CD4-positive, alpha-beta T cell treated with Interleukin-10 for 1 hour (primary cell): ENCODE measurements around the gene SF3A1.
"Not testable (repeated sequence)": the region's sequence is repeated elsewhere in the genome, so short reads cannot be mapped to it uniquely, and the experiment has no call there.

Experiments used
- DNase-seq: peaks from one replicate; pipeline ENCODE4 v3.0.0-alpha.2; 2020

The SF3A1 gene

GRCh38 chr22:30356449-30357235 lies at the start of gene SF3A1, which contains the start of gene CCDC157:
TSS of gene SF3A1 (minus strand) at chr22:30356894. CDS start at chr22:30356792, 102 bp downstream.
TSS of gene CCDC157 (plus strand) at chr22:30357007. CDS start at chr22:30366001, 8,994 bp downstream.
- DNase-seq: peak; percentile 86

DNA sequence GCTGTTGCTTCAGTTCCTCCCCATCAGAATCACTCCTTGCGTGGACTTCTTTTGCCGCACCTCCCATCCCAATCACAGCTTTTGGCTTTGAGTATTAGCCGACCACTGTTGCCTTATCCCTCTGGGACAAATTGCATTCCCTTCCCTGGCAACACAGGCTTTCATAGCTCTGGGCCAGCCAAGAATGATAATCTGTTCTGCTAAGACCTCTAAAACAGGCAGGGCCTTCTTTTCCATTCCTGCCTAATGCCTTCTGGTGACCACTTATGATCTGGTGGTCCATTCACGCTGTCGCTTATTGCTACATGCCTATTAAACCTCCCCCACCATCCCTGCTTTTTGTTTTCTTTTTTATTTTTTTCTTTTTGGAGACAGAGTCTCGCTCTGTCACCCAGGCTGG lies 49.7 kb upstream of the SF3A1 start:
- DNase-seq: no peak

DNA sequence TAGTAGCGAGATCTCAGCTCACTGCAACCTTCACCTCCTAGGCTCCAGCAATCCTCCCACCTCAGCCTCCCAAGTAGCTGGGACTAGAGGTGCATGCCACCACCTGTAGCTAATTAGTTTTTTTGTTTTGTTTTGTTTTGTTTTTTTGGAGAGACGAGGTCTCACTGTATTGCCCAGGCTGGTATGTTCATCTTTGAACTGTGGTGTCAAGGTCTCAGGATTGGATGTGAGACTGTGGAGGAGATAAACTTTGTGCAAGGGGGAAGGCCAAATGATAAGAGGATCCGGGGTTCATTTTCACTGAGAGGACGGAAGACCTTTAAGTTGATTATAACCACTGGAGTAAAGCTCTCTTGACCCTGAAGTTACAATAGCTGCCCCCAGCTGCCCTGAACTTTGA lies 49.0 kb upstream of the SF3A1 start:
- no peak for DNase-seq

DNA sequence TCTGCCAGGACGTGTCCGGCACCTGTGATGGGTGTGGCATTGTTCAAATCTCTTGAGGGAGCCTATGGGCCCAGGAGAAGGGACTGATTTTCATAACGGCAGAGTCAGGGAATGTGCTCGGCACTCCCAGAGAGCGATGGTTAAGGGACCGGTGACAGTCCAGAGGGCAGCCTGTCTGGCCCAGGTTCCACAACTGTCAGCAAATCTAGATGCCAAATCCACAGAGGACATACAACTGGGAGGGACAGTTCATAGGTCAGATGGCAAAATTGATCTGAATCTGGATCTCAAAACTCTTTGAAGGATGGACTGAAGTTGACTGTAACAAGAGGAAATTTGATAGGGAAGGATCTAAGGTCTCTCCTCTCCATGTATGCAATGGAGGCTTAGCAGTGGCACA lies 47.6 kb upstream of the SF3A1 start:
- no peak for DNase-seq

- DNase-seq: not testable (repeated sequence)
Observed at GRCh38 chr22:30402766-30403104, 46.0 kb upstream of the SF3A1 start.

GRCh38 chr22:30402028-30402765 lies 45.5 kb upstream of the SF3A1 start:
- no peak for DNase-seq

DNA sequence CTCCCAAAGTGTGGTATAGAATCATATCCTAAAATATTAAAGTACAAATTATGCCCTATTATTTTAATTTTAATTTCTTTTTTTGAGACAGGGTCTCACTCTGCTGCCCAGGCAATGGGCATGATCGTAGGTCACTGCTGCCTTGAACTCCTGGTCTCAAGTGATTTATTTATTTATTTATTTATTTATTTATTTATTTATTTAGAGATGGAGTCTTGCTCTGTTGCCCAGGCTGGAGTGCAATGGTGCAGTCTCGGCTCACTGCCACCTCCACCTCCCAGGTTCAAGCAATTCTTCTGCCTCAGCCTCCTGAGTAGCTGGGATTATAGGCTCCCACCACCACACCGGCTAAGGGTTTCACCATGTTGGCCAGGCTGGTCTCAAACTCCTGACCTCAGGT lies 44.3 kb upstream of the SF3A1 start:
- DNase-seq: not testable (repeated sequence)

GRCh38 chr22:30400159-30400558 lies 43.5 kb upstream of the SF3A1 start:
- no peak for DNase-seq

DNA sequence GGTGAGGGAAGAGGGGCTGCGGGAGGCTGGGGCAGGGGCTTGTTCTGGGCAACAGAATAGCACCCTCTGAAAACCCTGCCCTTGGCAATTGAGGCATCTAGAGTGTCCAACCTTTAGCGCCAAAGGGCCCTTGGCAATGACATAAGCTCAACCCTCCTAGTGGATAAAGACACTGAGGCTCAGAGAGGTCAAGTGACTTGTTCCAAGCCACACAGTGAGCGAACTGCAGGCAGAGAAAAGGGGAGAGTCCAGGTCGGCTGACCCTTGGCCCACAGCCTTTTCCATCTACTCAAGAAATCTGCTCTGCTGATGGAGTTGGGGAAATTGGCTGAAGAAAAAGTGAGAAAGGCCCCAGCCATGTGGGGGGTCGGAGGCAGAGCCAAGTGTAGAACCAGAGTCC lies 43.0 kb upstream of the SF3A1 start:
- no peak for DNase-seq

DNA sequence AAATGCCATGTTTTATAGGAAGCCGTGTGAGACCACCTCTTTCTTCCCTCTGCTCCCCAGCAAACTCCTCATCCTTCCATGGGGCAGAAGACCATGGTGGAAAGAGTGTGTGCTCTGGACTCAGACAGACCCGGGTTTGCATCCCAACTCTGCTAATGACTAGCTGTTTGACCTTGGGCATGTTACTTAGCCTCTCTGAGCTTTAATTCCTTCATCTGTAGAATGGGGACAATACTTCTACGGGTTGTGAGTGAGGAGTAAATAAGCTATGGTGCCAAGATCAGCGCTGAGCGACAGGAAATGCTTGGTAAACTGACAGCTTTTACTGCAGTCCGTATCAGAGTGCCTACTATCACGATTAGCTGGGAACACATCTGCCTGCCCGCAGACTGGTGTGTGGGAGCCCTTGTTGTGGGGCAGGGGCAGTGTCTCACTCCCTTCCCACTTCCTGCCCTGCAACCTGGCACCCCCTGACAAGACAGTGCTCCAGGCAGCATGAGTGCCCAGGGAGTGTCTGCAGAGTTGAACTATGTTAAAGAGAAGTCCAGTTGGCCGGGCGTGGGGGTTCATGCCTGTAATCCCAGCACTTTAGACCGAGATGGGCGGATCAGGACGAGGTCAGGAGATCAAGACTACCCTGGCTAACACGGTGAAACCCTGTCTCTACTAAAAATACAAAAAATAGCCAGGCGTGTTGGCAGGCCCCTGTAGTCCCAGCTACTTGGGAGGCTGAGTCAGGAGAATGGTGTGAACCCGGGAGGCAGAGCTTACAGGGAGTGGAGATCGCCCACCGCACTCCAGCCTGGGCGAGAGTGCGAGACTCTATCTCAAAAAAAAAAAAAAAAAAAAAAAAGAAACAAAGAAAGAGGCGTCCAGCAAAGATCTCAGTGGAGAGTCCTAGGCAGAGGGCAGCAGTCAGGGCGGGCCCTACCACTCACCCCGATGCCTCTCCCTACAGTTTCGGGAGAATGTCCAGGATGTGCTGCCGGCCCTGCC lies 42.3 kb upstream of the SF3A1 start:
- peak; percentile 8 for DNase-seq

DNA sequence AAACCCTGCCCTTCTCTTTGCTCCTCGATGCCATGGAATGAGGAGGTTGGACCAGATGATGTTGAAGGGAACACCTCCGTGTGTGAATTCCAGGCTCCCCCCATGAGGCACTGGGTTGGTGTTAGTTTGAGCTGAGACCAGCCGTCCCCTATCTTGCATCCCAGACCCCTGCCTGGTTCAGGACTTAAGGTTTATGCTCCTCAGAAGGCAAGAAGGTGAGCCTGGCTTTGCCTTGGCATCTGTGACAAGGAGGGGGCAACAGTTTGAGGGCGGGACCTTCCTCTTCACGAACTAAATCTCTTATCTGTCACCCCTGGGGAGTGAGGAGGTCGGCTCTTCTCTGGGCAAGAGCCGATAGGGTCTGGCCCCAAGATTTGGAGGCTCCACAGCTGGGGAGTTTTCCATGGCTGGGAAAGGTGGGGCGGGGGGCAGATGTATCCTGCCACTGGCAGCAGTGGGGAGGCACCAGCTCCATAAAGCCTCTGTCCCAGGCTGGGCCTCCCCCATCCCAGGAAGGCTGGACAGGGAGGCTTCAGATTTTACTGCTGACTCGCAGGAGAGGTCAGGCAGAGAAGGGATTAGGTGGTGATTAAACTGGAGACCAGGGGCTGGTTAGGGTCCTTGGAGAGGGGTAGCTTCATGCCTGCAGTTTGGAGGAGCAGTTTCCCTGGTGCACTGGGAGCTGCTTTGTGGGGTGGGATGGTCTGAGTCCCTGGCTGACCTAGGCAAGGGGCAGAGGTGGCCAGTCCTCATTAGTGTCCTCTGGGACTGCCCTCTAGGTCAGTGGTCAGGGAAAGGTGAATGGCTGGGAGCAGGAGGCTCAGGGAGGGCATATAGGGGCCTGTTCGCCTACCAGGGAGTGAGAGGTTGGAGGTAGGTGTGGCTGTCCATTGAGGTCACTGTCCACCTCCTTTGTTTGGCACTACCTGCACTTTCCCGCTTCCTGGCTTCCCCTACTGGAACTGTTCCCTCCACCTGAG lies 41.3 kb upstream of the SF3A1 start:
- DNase-seq: no peak

- DNase-seq: peak; percentile 59
Observed at GRCh38 chr22:30396871-30397655, 40.4 kb upstream of the SF3A1 start, which contains the start of gene SEC14L2. TSS of gene SEC14L2 (plus strand) at chr22:30397018. CDS start at chr22:30397117, 99 bp downstream.

- DNase-seq: no peak
Observed at GRCh38 chr22:30393885-30394284, 37.2 kb upstream of the SF3A1 start.

- DNase-seq: no peak
Observed at GRCh38 chr22:30393322-30393680, 36.6 kb upstream of the SF3A1 start.

GRCh38 chr22:30392661-30393321 lies 36.1 kb upstream of the SF3A1 start:
- no peak for DNase-seq

- peak; percentile 84 for DNase-seq
Observed at GRCh38 chr22:30390974-30391691, 34.4 kb upstream of the SF3A1 start.

DNA sequence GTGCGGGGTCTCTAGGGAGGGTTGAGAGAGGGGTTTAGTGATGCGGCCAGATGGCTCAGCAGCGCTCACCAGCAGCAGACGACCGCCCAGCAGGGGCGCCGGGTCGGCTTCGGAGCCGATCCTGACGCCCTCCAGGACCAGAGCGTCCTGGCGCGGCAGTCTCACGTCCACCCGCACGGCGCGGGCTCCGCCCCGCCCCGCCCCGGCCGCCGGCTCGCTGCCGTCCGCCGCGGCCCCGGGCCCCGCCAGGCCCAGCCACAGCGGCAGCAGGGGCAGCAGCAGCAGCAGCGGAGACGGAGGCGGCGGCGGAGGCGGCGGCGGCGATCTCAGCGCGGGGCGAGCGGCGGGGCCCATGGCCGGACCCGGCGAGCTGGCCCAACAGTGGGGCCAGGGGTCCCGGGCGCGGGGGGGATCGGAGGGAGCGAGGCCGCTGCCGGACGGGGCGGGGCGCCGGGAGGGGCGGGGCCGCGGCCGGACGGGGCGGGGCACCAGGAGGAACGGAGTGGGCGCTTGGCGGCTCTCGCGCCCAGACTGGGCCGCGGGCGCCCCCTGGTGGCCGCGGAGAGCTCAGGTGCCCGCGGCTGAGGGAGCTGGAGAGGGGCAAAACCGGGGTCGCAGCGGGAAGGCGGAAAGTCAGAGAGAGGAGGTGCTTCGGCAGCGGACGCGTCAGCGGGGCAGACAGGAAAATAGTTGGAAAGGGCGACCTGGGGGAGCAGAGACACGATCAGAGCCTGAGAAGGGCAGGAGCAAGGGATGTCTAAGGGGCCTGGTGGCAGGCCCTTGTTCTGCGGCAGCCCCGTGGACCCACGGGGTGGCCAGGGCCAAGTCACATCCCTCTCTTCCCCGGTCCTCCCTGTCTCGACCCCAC lies 30.5 kb upstream of the SF3A1 start, which contains the start of gene RNF215:
RNF215 (minus strand) TSS at position 452 of the 868 bp plus-strand sequence; CDS start at position 354, 98 bp downstream.
- DNase-seq: peak; percentile 80

DNA sequence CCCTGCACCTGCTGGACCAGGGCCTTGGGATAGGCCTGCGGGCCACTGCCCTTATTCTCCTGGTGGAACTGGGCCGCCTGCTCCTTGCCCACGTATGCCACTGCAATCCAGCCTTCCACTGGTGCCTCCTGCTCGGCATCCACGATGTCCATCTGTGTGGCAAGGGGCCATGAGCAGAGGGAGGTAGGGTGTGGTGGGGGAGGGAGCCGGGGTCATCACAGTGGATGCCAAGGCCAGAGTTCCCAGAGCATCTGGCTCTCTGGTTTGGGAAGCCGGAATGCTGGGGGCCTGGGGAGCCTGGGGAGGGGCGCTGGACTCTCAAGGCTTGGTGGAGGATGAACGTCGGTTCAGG lies 29.9 kb upstream of the SF3A1 start:
- no peak for DNase-seq

- DNase-seq: no peak
Observed at GRCh38 chr22:30385942-30386341, 29.2 kb upstream of the SF3A1 start.
